Left ventricle myocardium inferior (tissue), 1 donor: ENCODE measurements around the gene DCTN1. TPM values are rescaled to one million over a fixed set of nuclear protein-coding genes. Genes with fewer than 3 reads are reported as not detected.

ENCODE experiments used
- DNase-seq: peaks from one replicate; pipeline ENCODE4 v3.0.0-alpha.2; 2020
- H3K27ac ChIP-seq: fragments of 200-600 bp; replicated peaks from 2 replicates; pipeline ENCODE4 v1.8.0; 2021
- H3K27me3 ChIP-seq: fragments of 200-600 bp; 2 replicates; pipeline ENCODE4 v1.8.0; 2021; ENCODE audit warnings: low read depth
- H3K36me3 ChIP-seq: fragments of 200-600 bp; 2 replicates; pipeline ENCODE4 v1.8.0; 2021
- H3K4me1 ChIP-seq: fragments of 200-600 bp; 2 replicates; pipeline ENCODE4 v1.8.0; 2021
- H3K4me3 ChIP-seq: fragments of 200-600 bp; 2 replicates; pipeline ENCODE4 v1.8.0; 2021; ENCODE audit warnings: mild to moderate bottlenecking, moderate library complexity
- H3K9me3 ChIP-seq: fragments of 200-600 bp; replicated peaks from 2 replicates; pipeline ENCODE4 v1.8.0; 2021
- intact Hi-C: fragments of 100-400 bp; cut with micrococcal nuclease; formaldehyde crosslinking; loops from one replicate; pipeline ENCODE4 v1.11.0; 2022
- total RNA-seq: library from RNA; stranded (reverse); fragmentation: NEBNext Ultra II Directional; extraction: Animal tissue kit (Norgen Biotek cat#: 25700); gene quantifications from one replicate; pipeline ENCODE4 v1.2.1, GENCODE V29; 2021
- TF ChIP-seq, protein P1 (sequence below): fragments of 200-600 bp; IDR thresholded peaks from 2 replicates; pipeline ENCODE4 v1.8.0; 2021; ENCODE audit warnings: antibody characterized with exemption, mild to moderate bottlenecking, borderline replicate concordance
- donor health status: DM: no; HTN: yes; CAD: no; lungs with severe emphysema.

The DCTN1 gene
- total RNA-seq, 1 donor from 2014 or later, result 201 TPM

GRCh38 chr2:74321737-74322136 lies 58.4 kb downstream of the DCTN1 start:
- DNase-seq, result no peak
- intact Hi-C loops, result no loop called here
- Histone ChIP-seq H3K27ac (no peak overlapping the region), H3K4me1 (no peaks in the 10 kb centered on the region), H3K27me3 (no peaks in the 10 kb centered on the region), H3K9me3 (no peaks in the 10 kb centered on the region), H3K4me3 (no peak overlapping the region), H3K36me3 (peaks cover 11% of the 10 kb centered on the region)
- TF ChIP-seq, protein P1, sequence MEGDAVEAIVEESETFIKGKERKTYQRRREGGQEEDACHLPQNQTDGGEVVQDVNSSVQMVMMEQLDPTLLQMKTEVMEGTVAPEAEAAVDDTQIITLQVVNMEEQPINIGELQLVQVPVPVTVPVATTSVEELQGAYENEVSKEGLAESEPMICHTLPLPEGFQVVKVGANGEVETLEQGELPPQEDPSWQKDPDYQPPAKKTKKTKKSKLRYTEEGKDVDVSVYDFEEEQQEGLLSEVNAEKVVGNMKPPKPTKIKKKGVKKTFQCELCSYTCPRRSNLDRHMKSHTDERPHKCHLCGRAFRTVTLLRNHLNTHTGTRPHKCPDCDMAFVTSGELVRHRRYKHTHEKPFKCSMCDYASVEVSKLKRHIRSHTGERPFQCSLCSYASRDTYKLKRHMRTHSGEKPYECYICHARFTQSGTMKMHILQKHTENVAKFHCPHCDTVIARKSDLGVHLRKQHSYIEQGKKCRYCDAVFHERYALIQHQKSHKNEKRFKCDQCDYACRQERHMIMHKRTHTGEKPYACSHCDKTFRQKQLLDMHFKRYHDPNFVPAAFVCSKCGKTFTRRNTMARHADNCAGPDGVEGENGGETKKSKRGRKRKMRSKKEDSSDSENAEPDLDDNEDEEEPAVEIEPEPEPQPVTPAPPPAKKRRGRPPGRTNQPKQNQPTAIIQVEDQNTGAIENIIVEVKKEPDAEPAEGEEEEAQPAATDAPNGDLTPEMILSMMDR, result no peak

DNA sequence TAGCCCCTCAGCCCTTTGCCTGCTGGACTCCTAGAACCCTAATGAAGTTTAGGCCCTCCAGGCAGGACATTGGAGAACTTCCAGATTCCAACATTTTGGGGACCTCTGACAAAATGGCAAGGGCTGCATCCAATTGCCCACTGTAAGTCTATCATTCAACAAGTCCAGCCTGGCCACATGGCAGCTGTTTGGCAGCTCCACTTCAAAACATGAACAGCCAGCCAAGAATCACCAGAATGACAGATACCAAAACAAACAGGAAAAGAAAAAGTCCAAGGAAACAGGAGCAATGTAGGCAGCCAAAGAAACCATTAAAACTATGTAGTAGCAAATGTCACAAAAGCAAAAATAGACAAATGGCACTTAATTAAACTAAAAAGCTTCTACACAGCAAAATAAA lies 62.4 kb downstream of the DCTN1 start:
- Histone ChIP-seq H3K27ac (no peak overlapping the region), H3K27me3 (no peaks in the 10 kb centered on the region), H3K4me1 (no peaks in the 10 kb centered on the region), H3K36me3 (peaks cover 22% of the 10 kb centered on the region), H3K9me3 (no peaks in the 10 kb centered on the region), H3K4me3 (no peak overlapping the region)
- TF ChIP-seq, protein P1, result no peak
- DNase-seq, result no peak
- intact Hi-C loops, result no loop called here

DNA sequence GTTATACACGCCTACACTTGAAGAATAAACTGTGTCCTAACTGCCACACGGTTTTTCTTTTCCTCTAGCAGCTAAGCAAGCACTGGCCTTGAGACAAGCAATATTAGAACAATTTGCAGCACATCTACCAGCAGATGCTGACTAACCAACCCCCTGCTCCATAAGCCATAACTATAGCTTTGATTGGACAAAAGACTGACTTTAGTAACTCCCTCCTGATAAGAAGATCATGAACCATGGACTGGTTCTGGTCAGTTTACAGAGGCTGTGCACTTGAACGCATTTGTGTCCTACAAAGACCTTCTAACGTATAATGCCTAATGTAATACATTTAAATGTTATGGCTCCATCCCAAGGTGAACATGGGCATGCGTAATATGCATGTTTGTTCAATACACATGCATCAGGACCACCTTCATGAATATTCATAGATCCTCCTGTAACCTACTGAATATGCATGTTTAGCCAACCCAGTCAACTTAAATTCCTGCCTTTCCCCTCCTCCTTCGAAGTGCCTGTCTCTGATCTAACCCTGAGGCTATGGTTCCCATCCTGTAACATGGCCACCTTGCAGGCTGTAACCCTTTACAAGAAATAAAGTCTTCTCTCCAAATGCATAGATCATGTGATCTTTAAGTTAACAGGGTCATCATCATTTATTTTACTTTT lies 63.4 kb downstream of the DCTN1 start:
- no peak overlapping the region for H3K4me3 ChIP-seq
- H3K4me1 ChIP-seq, result no peaks in the 10 kb centered on the region
- no peak overlapping the region for H3K27ac ChIP-seq
- intact Hi-C loops, result no loop called here
- H3K9me3 ChIP-seq, result no peaks in the 10 kb centered on the region
- TF ChIP-seq, protein P1, result no peak
- peaks cover 19% of the 10 kb centered on the region for H3K36me3 ChIP-seq
- no peaks in the 10 kb centered on the region for H3K27me3 ChIP-seq
- no peak for DNase-seq

DNA sequence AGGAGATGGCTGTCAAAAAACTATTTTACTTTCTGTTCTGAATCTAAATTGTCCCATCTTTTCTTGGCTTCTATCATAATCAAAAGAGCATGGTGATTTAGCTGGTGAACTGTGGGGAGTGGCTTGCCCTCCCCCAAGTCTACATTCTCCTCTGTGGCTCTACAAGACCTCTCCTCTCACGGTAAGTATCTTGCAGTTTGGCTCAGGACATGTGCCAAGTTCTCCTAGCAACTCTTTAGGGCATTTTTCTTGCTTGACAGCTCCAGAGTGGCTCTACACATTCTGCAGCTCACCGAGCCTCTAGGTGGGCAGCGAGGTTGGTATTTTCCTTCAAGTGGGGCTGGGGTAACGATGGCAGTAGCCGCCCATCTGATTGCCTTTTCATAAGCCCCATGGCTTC lies 66.0 kb downstream of the DCTN1 start:
- Histone ChIP-seq H3K27ac (no peak overlapping the region), H3K4me1 (no peaks in the 10 kb centered on the region), H3K27me3 (no peaks in the 10 kb centered on the region), H3K9me3 (no peaks in the 10 kb centered on the region), H3K36me3 (peaks cover 11% of the 10 kb centered on the region), H3K4me3 (no peak overlapping the region)
- no peak for DNase-seq
- TF ChIP-seq, protein P1, result no peak
- intact Hi-C loops, result no loop called here

GRCh38 chr2:74313497-74313896 lies 66.6 kb downstream of the DCTN1 start:
- Histone ChIP-seq H3K36me3 (peaks cover 11% of the 10 kb centered on the region), H3K4me3 (no peak overlapping the region), H3K4me1 (no peaks in the 10 kb centered on the region), H3K27ac (no peak overlapping the region), H3K9me3 (no peaks in the 10 kb centered on the region), H3K27me3 (no peaks in the 10 kb centered on the region)
- no peak for DNase-seq
- intact Hi-C loops, result no loop called here
- TF ChIP-seq, protein P1, result no peak

GRCh38 chr2:74312913-74313312 lies 67.2 kb downstream of the DCTN1 start:
- TF ChIP-seq, protein P1, result no peak

More at GRCh38 chr2:74312913-74313312, 67.2 kb downstream of the DCTN1 start:
- Histone ChIP-seq H3K9me3 (no peaks in the 10 kb centered on the region), H3K36me3 (peaks cover 11% of the 10 kb centered on the region), H3K4me3 (no peak overlapping the region), H3K27me3 (no peaks in the 10 kb centered on the region), H3K27ac (no peak overlapping the region), H3K4me1 (no peaks in the 10 kb centered on the region)
- intact Hi-C loops, result no loop called here
- no peak for DNase-seq
